RWPE1 (cell line): ENCODE data around the gene STAC3.
"Not testable (repeated sequence)": the region's sequence is repeated elsewhere in the genome, so short reads cannot be mapped to it uniquely, and the experiment has no call there.

Source experiments
- CTCF ChIA-PET: fragments of 350-600 bp; sonication (Branson Sonifier 250); formaldehyde crosslinking; extraction: SDS; loops from one replicate; lab custom pipeline; 2021; lab: Yijun Ruan, JAX
- POLR2A ChIA-PET: fragments of 400-600 bp; formaldehyde crosslinking; extraction: SDS; loops from one replicate; lab custom pipeline; 2020; ENCODE audit warnings: antibody characterized with exemption; ENCODE audit not compliant: low non-redundant PET; lab: Yijun Ruan, JAX
- DNase-seq: peaks from one replicate; pipeline ENCODE4 v3.0.0; 2012; ENCODE audit warnings: low spot score
- H3K27ac ChIP-seq: fragments of 450-650 bp; 2 replicates; pipeline ENCODE4 v1.5.1; 2017
- CTCF ChIP-seq: fragments of 450-650 bp; conservative IDR thresholded peaks from 2 replicates; pipeline ENCODE4 v1.5.1; 2017; ENCODE audit warnings: low read depth, mild to moderate bottlenecking

STAC3 gene

GRCh38 chr12:57276935-57277563, 26.1 kb upstream of the STAC3 start:
- POLR2A ChIA-PET, result no interaction called here
- no peak for TF ChIP-seq CTCF
- CTCF ChIA-PET, result interaction anchor here (0.6 kb wide), 1 partner anchor 15 kb away, joined by 5 read pairs; no protein-coding TSS in a partner anchor
- no peak for DNase-seq
- no peak overlapping the region for H3K27ac ChIP-seq

GRCh38 chr12:57276233-57276632, 25.2 kb upstream of the STAC3 start:
- CTCF ChIA-PET, result interaction anchor here (0.6 kb wide), 1 partner anchor 57 kb away, joined by 4 read pairs; no protein-coding TSS in a partner anchor
- POLR2A ChIA-PET, H3K27ac ChIP-seq, DNase-seq: not testable (repeated sequence)

GRCh38 chr12:57273516-57273915, 22.5 kb upstream of the STAC3 start:
- no peak overlapping the region for H3K27ac ChIP-seq
- CTCF ChIA-PET, result no interaction called here

GRCh38 chr12:57272337-57273151, 21.6 kb upstream of the STAC3 start:
- H3K27ac ChIP-seq, result no peak overlapping the region
- POLR2A ChIA-PET, result interaction anchor here (0.6 kb wide), 1 partner anchor 1361 kb away, joined by 3 read pairs; no protein-coding TSS in a partner anchor
- CTCF ChIA-PET, result interaction anchor here (0.6 to 0.7 kb wide), 2 partner anchors 67 to 174 kb away, joined by 3 read pairs; no protein-coding TSS in a partner anchor
- no peak for DNase-seq
- no peak for TF ChIP-seq CTCF

More at GRCh38 chr12:57273516-57273915, 22.5 kb upstream of the STAC3 start:
- TF ChIP-seq CTCF, result no peak
- DNase-seq, result no peak
- POLR2A ChIA-PET, result interaction anchor here (0.6 kb wide), 1 partner anchor 1362 kb away, joined by 3 read pairs; no protein-coding TSS in a partner anchor

- ChIA-PET POLR2A (interaction anchor here (0.6 kb wide), 1 partner anchor 677 kb away, joined by 3 read pairs; no protein-coding TSS in a partner anchor), CTCF (interaction anchor here (0.6 kb wide), 2 partner anchors 188 to 189 kb away, joined by 3 to 4 read pairs; no protein-coding TSS in a partner anchor)
- DNase-seq, result no peak
- no peak for TF ChIP-seq CTCF
- no peak overlapping the region for H3K27ac ChIP-seq
Measured at GRCh38 chr12:57270966-57271470, 20.0 kb upstream of the STAC3 start.

- CTCF ChIA-PET, result interaction anchor here (0.5 kb wide), 1 partner anchor 61 kb away, joined by 5 read pairs; no protein-coding TSS in a partner anchor
- TF ChIP-seq CTCF, result no peak
- H3K27ac ChIP-seq, result no peak overlapping the region
- POLR2A ChIA-PET, result no interaction called here
- no peak for DNase-seq
Measured at GRCh38 chr12:57268264-57268663, 17.3 kb upstream of the STAC3 start.
